GM06990 (cell line): Measurements from ENCODE around the gene NOL4L.

ENCODE experiments used
- DNase-seq: peaks from one replicate; pipeline ENCODE4 v3.0.0-alpha.2; 2011; ENCODE audit not compliant: insufficient read length; ENCODE audit errors: extremely low read depth
- H3K27me3 ChIP-seq: replicated peaks from 2 replicates; pipeline ENCODE4 v1.6.0; 2011; ENCODE audit warnings: low read length; ENCODE audit not compliant: control insufficient read depth, insufficient read depth
- H3K36me3 ChIP-seq: 2 replicates; pipeline ENCODE4 v1.5.1; 2011; ENCODE audit warnings: low read length; ENCODE audit not compliant: control insufficient read depth, insufficient read depth
- H3K4me3 ChIP-seq: replicated peaks from 2 replicates; pipeline ENCODE4 v1.5.1; 2011; ENCODE audit warnings: low read depth, mild to moderate bottlenecking, control low read depth, low read length
- CTCF ChIP-seq: IDR thresholded peaks from 2 replicates; pipeline ENCODE4 v1.5.1; 2011; ENCODE audit warnings: low read length, control low read depth, mild to moderate bottlenecking, inconsistent platforms; ENCODE audit not compliant: insufficient read depth, poor library complexity, severe bottlenecking

Gene NOL4L

GRCh38 chr20:32566379-32567374 is 18.5 kb downstream of the NOL4L start:
- Histone ChIP-seq H3K36me3 (no peaks in the 10 kb centered on the region; the same call in 1 of the 2 replicates), H3K4me3 (no peak overlapping the region), H3K27me3 (no peaks in the 10 kb centered on the region)
- TF ChIP-seq CTCF, result no peak
- no peak for DNase-seq

GRCh38 chr20:32565735-32566032 is 19.4 kb downstream of the NOL4L start:
- H3K4me3 ChIP-seq, result no peak overlapping the region
- H3K27me3 ChIP-seq, result no peaks in the 10 kb centered on the region
- TF ChIP-seq CTCF, result no peak
- no peak for DNase-seq
- H3K36me3 ChIP-seq, result no peaks in the 10 kb centered on the region; the same call in 1 of the 2 replicates

- H3K4me3 ChIP-seq, result no peak overlapping the region
- H3K27me3 ChIP-seq, result no peaks in the 10 kb centered on the region
- DNase-seq, result no peak
- TF ChIP-seq CTCF, result no peak
- no peaks in the 10 kb centered on the region; the same call in 1 of the 2 replicates for H3K36me3 ChIP-seq
Measured at GRCh38 chr20:32564921-32565734, 20.0 kb downstream of the NOL4L start.

- H3K36me3 ChIP-seq, result no peaks in the 10 kb centered on the region; the same call in 1 of the 2 replicates
- DNase-seq, result no peak
- no peaks in the 10 kb centered on the region for H3K27me3 ChIP-seq
- no peak for TF ChIP-seq CTCF
- H3K4me3 ChIP-seq, result no peak overlapping the region
Measured at GRCh38 chr20:32564440-32564839, 20.7 kb downstream of the NOL4L start.

GRCh38 chr20:32563311-32564272 is 21.5 kb downstream of the NOL4L start:
- DNase-seq, result no peak
- no peak overlapping the region for H3K4me3 ChIP-seq
- no peak for TF ChIP-seq CTCF
- no peaks in the 10 kb centered on the region for H3K27me3 ChIP-seq
- H3K36me3 ChIP-seq, result no peaks in the 10 kb centered on the region; the same call in 1 of the 2 replicates
